HepG2 (cell line): ENCODE data around the gene UNG. TPM values are rescaled to one million over a fixed set of nuclear protein-coding genes. Genes with fewer than 3 reads are reported as not detected.

Source experiments
- ATAC-seq: fragments of 200-7000 bp; cut with Tn5 transposase; 3 replicates; pipeline ENCODE4 v1.9.1; 2020; ENCODE audit warnings: mild to moderate bottlenecking, moderate library complexity
- BruUV-seq: library from RNA; stranded (reverse); fragments of 400-500 nt; replicated peaks from 2 replicates; lab custom pipeline; 2021; lab: Mats Ljungman, UMichigan
- CTCF ChIA-PET: fragments of 300-600 bp; formaldehyde crosslinking; extraction: SDS; loops from one replicate; lab custom pipeline; 2021; ENCODE audit warnings: low total read pairs, inconsistent platforms, low intra/inter-chr PET ratio; lab: Yijun Ruan, JAX
- POLR2A ChIA-PET: fragments of 350-600 bp; sonication (Branson Sonifier 250); formaldehyde crosslinking; loops from one replicate; lab custom pipeline; 2020; ENCODE audit warnings: antibody characterized with exemption, inconsistent platforms; lab: Yijun Ruan, JAX
- DNase-seq: peaks from one replicate; pipeline ENCODE4 v3.0.0-alpha.2; 2015; ENCODE audit warnings: low spot score
- FAIRE-seq: peaks from 3 replicates; lab custom pipeline; 2011; peaks lifted over from hg19 to GRCh38; lab: Jason Lieb, UNC
- H2AFZ ChIP-seq: one replicate; pipeline ENCODE4 v1.6.1; 2011; ENCODE audit warnings: low read length, inconsistent platforms
- H3K27ac ChIP-seq: fragments of 300-600 bp; 3 replicates; pipeline ENCODE4 v1.8.0; 2011; ENCODE audit warnings: mixed run types, mild to moderate bottlenecking, mixed read lengths, low read length, inconsistent platforms; ENCODE audit not compliant: insufficient read depth; ENCODE audit errors: extremely low read length
- H3K27me3 ChIP-seq, 2 experiments: fragments of 200-600 bp in 1 of 2; 2 replicates in 1 of 2; 3 replicates in 1 of 2; pipeline versions ENCODE4 v1.6.0 to v1.8.0; 2011; ENCODE audit warnings: low read length in 2 of 2, mild to moderate bottlenecking in 2 of 2, moderate library complexity in 2 of 2, inconsistent platforms in 1 of 2; ENCODE audit not compliant: insufficient read depth in 2 of 2, control insufficient read depth in 1 of 2
- H3K36me3 ChIP-seq, 2 experiments: fragments of 200-600 bp in 1 of 2; replicated peaks in 1 of 2; 2 replicates in 1 of 2; 3 replicates in 1 of 2; pipeline versions ENCODE4 v1.5.1 to v1.8.0; 2011; ENCODE audit warnings: low read length in 2 of 2, inconsistent platforms in 1 of 2; ENCODE audit not compliant: insufficient read depth in 2 of 2, control insufficient read depth in 1 of 2
- H3K4me1 ChIP-seq: 2 replicates; pipeline ENCODE4 v1.5.1; 2012; ENCODE audit warnings: low read length, inconsistent platforms; ENCODE audit not compliant: insufficient read depth
- H3K4me2 ChIP-seq: 2 replicates; pipeline ENCODE4 v1.6.0; 2011; ENCODE audit warnings: low read depth, low read length, inconsistent platforms
- H3K4me3 ChIP-seq, 3 experiments: fragments of 200-600 bp in 1 of 3; sonication (generic), shearing (Covaris generic) in 1 of 3; replicated peaks in 1 of 3; 2 replicates each; pipeline ENCODE4 v1.5.1; 2011 to 2016; ENCODE audit warnings: low read length in 3 of 3, inconsistent platforms in 2 of 3, low read depth in 2 of 3, mild to moderate bottlenecking in 2 of 3, control low read depth in 1 of 3, mixed read lengths in 1 of 3; ENCODE audit not compliant: insufficient read depth in 1 of 3
- H3K79me2 ChIP-seq: one replicate; pipeline ENCODE4 v1.6.1; 2011; ENCODE audit warnings: low read length, inconsistent platforms; ENCODE audit not compliant: insufficient read depth
- H3K9ac ChIP-seq: 2 replicates; pipeline ENCODE4 v1.6.0; 2011; ENCODE audit warnings: mild to moderate bottlenecking, low read depth, low read length, inconsistent platforms; ENCODE audit not compliant: insufficient read depth
- H3K9me3 ChIP-seq: 2 replicates; pipeline ENCODE4 v1.5.1; 2012; ENCODE audit warnings: mild to moderate bottlenecking, low read length
- H4K20me1 ChIP-seq: 2 replicates; pipeline ENCODE4 v1.6.0; 2011; ENCODE audit warnings: inconsistent platforms, mild to moderate bottlenecking, low read length, moderate library complexity; ENCODE audit not compliant: insufficient read depth
- ARNTL ChIP-seq: sonication (generic); formaldehyde crosslinking; IDR thresholded peaks from 2 replicates; pipeline ENCODE4 v1.4.0; 2020; ENCODE audit warnings: mild to moderate bottlenecking, missing genetic modification reagents
- CHD2 ChIP-seq: IDR thresholded peaks from 2 replicates; pipeline ENCODE4 v1.6.1; 2011; ENCODE audit warnings: low read depth, low read length, improper control_type of control experiment
- EED ChIP-seq: sonication (generic); formaldehyde crosslinking; IDR thresholded peaks from 2 replicates; pipeline ENCODE4 v1.5.0; 2020; ENCODE audit warnings: mild to moderate bottlenecking, missing genetic modification reagents
- FIP1L1 ChIP-seq: fragments of 200-400 bp; formaldehyde crosslinking; IDR thresholded peaks from 2 replicates; pipeline ENCODE4 v1.6.1; 2018; ENCODE audit warnings: low read depth, mild to moderate bottlenecking, low read length, moderate library complexity, borderline replicate concordance; ENCODE audit not compliant: insufficient read depth
- FOSL2 ChIP-seq: sonication (generic); formaldehyde crosslinking; IDR thresholded peaks from 2 replicates; pipeline ENCODE4 v1.4.0; 2020; ENCODE audit warnings: missing genetic modification reagents
- HOXA7 ChIP-seq: sonication (generic); formaldehyde crosslinking; IDR thresholded peaks from 2 replicates; pipeline ENCODE4 v1.8.1; 2022; ENCODE audit warnings: mild to moderate bottlenecking, missing genetic modification reagents, moderate library complexity
- JUN ChIP-seq: sonication (generic); formaldehyde crosslinking; IDR thresholded peaks from 2 replicates; pipeline ENCODE4 v1.4.0; 2020; ENCODE audit warnings: mild to moderate bottlenecking, missing genetic modification reagents
- KDM2A ChIP-seq: sonication (generic); formaldehyde crosslinking; IDR thresholded peaks from 2 replicates; pipeline ENCODE4 v1.4.0; 2020; ENCODE audit warnings: low read depth, missing genetic modification reagents, borderline replicate concordance
- MEF2D ChIP-seq: sonication (generic); formaldehyde crosslinking; IDR thresholded peaks from 2 replicates; pipeline ENCODE4 v1.5.1; 2020; ENCODE audit warnings: mild to moderate bottlenecking, missing genetic modification reagents
- PITX1 ChIP-seq: sonication (generic); formaldehyde crosslinking; IDR thresholded peaks from 2 replicates; pipeline ENCODE4 v1.5.1; 2020; ENCODE audit warnings: mild to moderate bottlenecking, missing genetic modification reagents
- REPIN1 ChIP-seq: sonication (generic); formaldehyde crosslinking; IDR thresholded peaks from 2 replicates; pipeline ENCODE4 v1.8.0; 2022; ENCODE audit warnings: missing genetic modification reagents, low read depth, mild to moderate bottlenecking, borderline replicate concordance
- TBX3 ChIP-seq: fragments of 450-650 bp; IDR thresholded peaks from 2 replicates; pipeline ENCODE4 v1.6.1; 2017; ENCODE audit warnings: antibody characterized with exemption, mild to moderate bottlenecking, inconsistent platforms, borderline replicate concordance
- TMF1 ChIP-seq: sonication (generic); formaldehyde crosslinking; IDR thresholded peaks from 2 replicates; pipeline ENCODE4 v1.8.1; 2022; ENCODE audit warnings: low read depth, missing genetic modification reagents
- XBP1 ChIP-seq: sonication (generic); formaldehyde crosslinking; IDR thresholded peaks from 2 replicates; pipeline ENCODE4 v1.5.0; 2020; ENCODE audit warnings: missing genetic modification reagents
- ZNF24 ChIP-seq: fragments of 450-650 bp; IDR thresholded peaks from 2 replicates; pipeline ENCODE4 v1.6.1; 2017; ENCODE audit warnings: antibody characterized with exemption, mild to moderate bottlenecking
- ZNF484 ChIP-seq: sonication (generic); formaldehyde crosslinking; IDR thresholded peaks from 2 replicates; pipeline ENCODE4 v1.5.1; 2020; ENCODE audit warnings: mild to moderate bottlenecking, low read depth, missing genetic modification reagents, borderline replicate concordance
- ZNF780A ChIP-seq: sonication (generic); formaldehyde crosslinking; IDR thresholded peaks from 2 replicates; pipeline ENCODE4 v1.8.0; 2022; ENCODE audit warnings: mild to moderate bottlenecking, missing genetic modification reagents, moderate library complexity
- WGBS: methylation state at CpG from one replicate; pipeline ENCODE4 v1.1.6; 2017; ENCODE audit warnings: low lambda C conversion rate; 5-methylcytosine and 5-hydroxymethylcytosine counted together
- in situ Hi-C: cut with HindIII; loops from 2 replicates; pipeline ENCODE4 v1.10.0; 2017; ENCODE audit warnings: low pct_unique_long_range_greater_than_20kb; ENCODE audit not compliant: extremely low pct_ligation_motif_present
- intact Hi-C: fragments of 100-400 bp; cut with micrococcal nuclease; formaldehyde crosslinking; loops from one replicate; pipeline ENCODE4 v1.10.0; 2022; ENCODE audit not compliant: unreplicated experiment
- polyA plus RNA-seq, 8 experiments: library from polyadenylated mRNA; depleted of rRNA in 3 of 8; stranded (reverse) in 7 of 8; unstranded in 1 of 8; fragments of >200 nt; fragmentation: Illumina TruSeq in 4 of 8; extraction: Trizol in 4 of 8; gene quantifications; 2 replicates each; pipeline versions ENCODE4 v1.2.1 to v1.2.3, GENCODE V29; 2011 to 2016; ENCODE audit warnings: low read depth in 4 of 8, missing spikeins in 1 of 8, mixed read lengths in 1 of 8; ENCODE audit not compliant: insufficient read depth in 1 of 8
- total RNA-seq, 5 experiments: library from RNA; depleted of rRNA; stranded (reverse); fragments of >200 nt; fragmentation: Illumina TruSeq; extraction: Trizol; gene quantifications; 2 replicates each; pipeline ENCODE4 v1.2.3, GENCODE V29; 2016; ENCODE audit warnings: low read depth in 1 of 5
- TF ChIP-seq, protein P1 (sequence below): sonication (generic); formaldehyde crosslinking; IDR thresholded peaks from 2 replicates; pipeline ENCODE4 v1.4.0; 2020; ENCODE audit warnings: missing genetic modification reagents
- TF ChIP-seq, protein P2 (sequence below): sonication (generic); formaldehyde crosslinking; IDR thresholded peaks from 2 replicates; pipeline ENCODE4 v1.4.0; 2020; ENCODE audit warnings: missing genetic modification reagents
- TF ChIP-seq, protein P3 (sequence below): sonication (generic); formaldehyde crosslinking; IDR thresholded peaks from 2 replicates; pipeline ENCODE4 v1.5.0; 2020; ENCODE audit warnings: missing genetic modification reagents, mild to moderate bottlenecking, borderline replicate concordance
- TF ChIP-seq, protein P4 (sequence below): conservative IDR thresholded peaks from 2 replicates; pipeline ENCODE4 v1.6.1; 2018; ENCODE audit warnings: missing genetic modification reagents

UNG gene
- total and polyA plus RNA-seq, 2 of the 13 experiments (the other 11 are each of a cell fraction or from before 2014, with no cell fraction given), result 23.3 to 114 TPM

DNA sequence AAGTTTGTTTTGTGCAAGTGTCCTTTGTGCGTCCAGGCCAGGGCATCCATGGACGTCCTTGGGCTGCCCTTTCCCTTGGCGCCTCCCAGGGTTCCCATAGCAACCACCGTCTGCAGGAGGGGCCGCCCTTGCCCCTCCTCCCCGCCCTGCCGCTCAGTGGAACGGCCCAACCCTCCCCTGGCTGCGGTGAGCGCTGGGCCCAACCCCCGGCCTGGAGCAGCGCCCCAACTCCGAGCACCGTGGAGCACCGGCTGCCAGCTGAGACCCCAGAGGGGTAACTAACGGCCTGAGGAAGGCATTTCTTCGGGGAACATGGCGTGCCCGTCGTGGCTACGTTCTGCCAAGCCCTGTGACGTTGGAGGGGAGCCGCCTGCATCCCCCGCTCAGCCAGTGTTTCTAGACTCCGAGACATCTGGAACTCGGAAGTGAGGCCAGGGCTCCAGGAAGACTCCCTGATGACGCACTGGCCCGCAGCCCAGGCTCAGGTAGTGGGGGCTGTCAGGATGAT lies 13.6 kb downstream of the UNG start:
- no peaks in the 10 kb centered on the region for H3K9me3 ChIP-seq
- DNase-seq (peak; percentile 81), ATAC-seq (peak; percentile 89), FAIRE-seq (peak; percentile 58)
- peak overlapping the region; percentile 69 to 83 (median 78) for H3K4me3 ChIP-seq
- no peaks in the 10 kb centered on the region for H4K20me1 ChIP-seq
- peak overlapping the region; percentile 82 for H3K9ac ChIP-seq
- ChIA-PET POLR2A (interaction anchor here (1.1 kb wide), 1 partner anchor 9 kb away, joined by 4 read pairs; no protein-coding TSS in a partner anchor), CTCF (interaction anchor here (1.2 kb wide), 1 partner anchor 23 kb away, joined by 4 read pairs; no protein-coding TSS in a partner anchor)
- H3K4me1 ChIP-seq, result peaks cover 56% of the 10 kb centered on the region
- BruUV-seq, result no TSS peak
- in situ Hi-C loops (no loop called here), intact Hi-C loops (loop anchor here (1.0 to 2.0 kb wide), 2 partner anchors 87 to 144 kb away; no protein-coding TSS in a partner anchor)
- H3K27ac ChIP-seq, result peak overlapping the region; percentile 91
- H3K79me2 ChIP-seq, result peaks cover 13% of the 10 kb centered on the region
- H3K36me3 ChIP-seq, result peaks cover 9 to 22% of the 10 kb centered on the region in 2 experiments
- peak overlapping the region; percentile 61 for H2AFZ ChIP-seq
- no peaks in the 10 kb centered on the region for H3K27me3 ChIP-seq
- H3K4me2 ChIP-seq, result peak overlapping the region; percentile 90
- WGBS, result 4% methylated on average over 9 of the region's 28 CpGs
- TF ChIP-seq XBP1 (CRISPR knock-in tag) (no peak), MEF2D (CRISPR knock-in tag) (peak; percentile 68; the same call in 1 of the 2 replicates), REPIN1 (CRISPR knock-in tag) (no peak), TMF1 (no peak), FIP1L1 (no peak), ZNF24 (no peak), ZNF780A (CRISPR knock-in tag) (no peak), JUN (CRISPR knock-in tag) (no peak), EED (CRISPR knock-in tag) (no peak), PITX1 (CRISPR knock-in tag) (peak; percentile 16; the same call in 1 of the 2 replicates), CHD2 (no peak), TBX3 (no peak), ARNTL (CRISPR knock-in tag) (no peak), ZNF484 (CRISPR knock-in tag) (no peak), HOXA7 (no peak), FOSL2 (peak; percentile 41; the same call in 1 of the 2 replicates), KDM2A (CRISPR knock-in tag) (peak; percentile 94)
- TF ChIP-seq, protein P1, sequence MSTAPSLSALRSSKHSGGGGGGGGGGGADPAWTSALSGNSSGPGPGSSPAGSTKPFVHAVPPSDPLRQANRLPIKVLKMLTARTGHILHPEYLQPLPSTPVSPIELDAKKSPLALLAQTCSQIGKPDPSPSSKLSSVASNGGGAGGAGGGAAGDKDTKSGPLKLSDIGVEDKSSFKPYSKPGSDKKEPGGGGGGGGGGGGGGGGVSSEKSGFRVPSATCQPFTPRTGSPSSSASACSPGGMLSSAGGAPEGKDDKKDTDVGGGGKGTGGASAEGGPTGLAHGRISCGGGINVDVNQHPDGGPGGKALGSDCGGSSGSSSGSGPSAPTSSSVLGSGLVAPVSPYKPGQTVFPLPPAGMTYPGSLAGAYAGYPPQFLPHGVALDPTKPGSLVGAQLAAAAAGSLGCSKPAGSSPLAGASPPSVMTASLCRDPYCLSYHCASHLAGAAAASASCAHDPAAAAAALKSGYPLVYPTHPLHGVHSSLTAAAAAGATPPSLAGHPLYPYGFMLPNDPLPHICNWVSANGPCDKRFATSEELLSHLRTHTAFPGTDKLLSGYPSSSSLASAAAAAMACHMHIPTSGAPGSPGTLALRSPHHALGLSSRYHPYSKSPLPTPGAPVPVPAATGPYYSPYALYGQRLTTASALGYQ (CRISPR knock-in tag), result no peak
- TF ChIP-seq, protein P2, sequence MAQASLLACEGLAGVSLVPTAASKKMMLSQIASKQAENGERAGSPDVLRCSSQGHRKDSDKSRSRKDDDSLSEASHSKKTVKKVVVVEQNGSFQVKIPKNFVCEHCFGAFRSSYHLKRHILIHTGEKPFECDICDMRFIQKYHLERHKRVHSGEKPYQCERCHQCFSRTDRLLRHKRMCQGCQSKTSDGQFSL (CRISPR knock-in tag), result no peak
- TF ChIP-seq, protein P3, sequence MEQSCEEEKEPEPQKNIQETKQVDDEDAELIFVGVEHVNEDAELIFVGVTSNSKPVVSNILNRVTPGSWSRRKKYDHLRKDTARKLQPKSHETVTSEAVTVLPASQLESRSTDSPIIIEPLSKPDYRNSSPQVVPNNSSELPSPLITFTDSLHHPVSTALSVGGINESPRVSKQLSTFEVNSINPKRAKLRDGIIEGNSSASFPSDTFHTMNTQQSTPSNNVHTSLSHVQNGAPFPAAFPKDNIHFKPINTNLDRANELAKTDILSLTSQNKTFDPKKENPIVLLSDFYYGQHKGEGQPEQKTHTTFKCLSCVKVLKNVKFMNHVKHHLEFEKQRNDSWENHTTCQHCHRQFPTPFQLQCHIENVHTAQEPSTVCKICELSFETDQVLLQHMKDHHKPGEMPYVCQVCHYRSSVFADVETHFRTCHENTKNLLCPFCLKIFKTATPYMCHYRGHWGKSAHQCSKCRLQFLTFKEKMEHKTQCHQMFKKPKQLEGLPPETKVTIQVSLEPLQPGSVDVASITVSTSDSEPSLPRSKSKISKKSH (CRISPR knock-in tag), result peak; percentile 70; the same call in 1 of the 2 replicates
- TF ChIP-seq, protein P4, sequence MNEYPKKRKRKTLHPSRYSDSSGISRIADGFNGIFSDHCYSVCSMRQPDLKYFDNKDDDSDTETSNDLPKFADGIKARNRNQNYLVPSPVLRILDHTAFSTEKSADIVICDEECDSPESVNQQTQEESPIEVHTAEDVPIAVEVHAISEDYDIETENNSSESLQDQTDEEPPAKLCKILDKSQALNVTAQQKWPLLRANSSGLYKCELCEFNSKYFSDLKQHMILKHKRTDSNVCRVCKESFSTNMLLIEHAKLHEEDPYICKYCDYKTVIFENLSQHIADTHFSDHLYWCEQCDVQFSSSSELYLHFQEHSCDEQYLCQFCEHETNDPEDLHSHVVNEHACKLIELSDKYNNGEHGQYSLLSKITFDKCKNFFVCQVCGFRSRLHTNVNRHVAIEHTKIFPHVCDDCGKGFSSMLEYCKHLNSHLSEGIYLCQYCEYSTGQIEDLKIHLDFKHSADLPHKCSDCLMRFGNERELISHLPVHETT (CRISPR knock-in tag), result no peak
